Gastroesophageal sphincter (tissue), 4 donors: ENCODE results near the gene SLC25A44. TPM values are rescaled to one million over a fixed set of nuclear protein-coding genes. Genes with fewer than 3 reads are reported as not detected.

Experiments used
- ATAC-seq: fragments of 150-250 bp; one replicate; pipeline ENCODE4 v1.9.1; 2016; ENCODE audit warnings: mild to moderate bottlenecking, moderate library complexity
- H3K27ac ChIP-seq, 4 donors: fragments of 200-600 bp; sonication (generic) in 3 of 4; 1 replicate in 3 of 4; 2 replicates in 1 of 4; pipeline ENCODE4 v1.5.1; 2016 to 2019
- H3K27me3 ChIP-seq: fragments of 200-600 bp; sonication (generic); one replicate; pipeline ENCODE4 v1.5.1; 2019
- H3K36me3 ChIP-seq, 2 donors: fragments of 200-600 bp; sonication (generic); one replicate each; pipeline ENCODE4 v1.5.1; 2019; ENCODE audit warnings: control low read depth in 1 of 2
- H3K4me1 ChIP-seq, 3 donors: fragments of 200-600 bp; sonication (generic); 1 replicate in 2 of 3; 2 replicates in 1 of 3; pipeline ENCODE4 v1.5.1; 2016 to 2019; ENCODE audit warnings: control low read depth in 2 of 3
- H3K4me3 ChIP-seq, 2 donors: fragments of 200-600 bp; sonication (generic); one replicate each; pipeline ENCODE4 v1.5.1; 2019; ENCODE audit warnings: mild to moderate bottlenecking in 1 of 2, moderate library complexity in 1 of 2
- H3K9me3 ChIP-seq, 3 donors: fragments of 200-600 bp; sonication (generic); one replicate each; pipeline ENCODE4 v1.5.1; 2017 to 2019; ENCODE audit warnings: control low read depth in 2 of 3
- EP300 ChIP-seq: sonication (generic); formaldehyde crosslinking; IDR thresholded peaks from one replicate; pipeline ENCODE4 v1.6.1; 2017; ENCODE audit warnings: antibody characterized with exemption, mild to moderate bottlenecking
- POLR2A ChIP-seq, 2 donors: fragments of 450-650 bp; IDR thresholded peaks; one replicate each; pipeline ENCODE4 v1.6.1; 2017; ENCODE audit warnings: antibody characterized with exemption in 2 of 2, mild to moderate bottlenecking in 2 of 2, moderate library complexity in 1 of 2
- POLR2AphosphoS5 ChIP-seq: sonication (generic); formaldehyde crosslinking; IDR thresholded peaks from one replicate; pipeline ENCODE4 v1.6.1; 2017; ENCODE audit warnings: antibody characterized with exemption
- WGBS, 2 donors: methylation state at CpG; one replicate each; pipeline ENCODE4 v1.1.5; 2018; ENCODE audit warnings: low coverage in 1 of 2; 5-methylcytosine and 5-hydroxymethylcytosine counted together
- total RNA-seq, 4 donors: library from RNA; depleted of rRNA; stranded (reverse); fragments of >200 nt; gene quantifications; one replicate each; pipeline ENCODE4 v1.1.0, GENCODE V29; 2016
- TF ChIP-seq, protein P1 (sequence below), 4 experiments: fragments of 200-600 bp in 2 of 4; fragments of 450-650 bp in 2 of 4; sonication (generic) in 1 of 4; IDR thresholded peaks; one replicate each; pipeline ENCODE4 v1.5.1; 2017 to 2019; ENCODE audit warnings: antibody characterized with exemption in 4 of 4, mild to moderate bottlenecking in 2 of 4, moderate library complexity in 2 of 4

The SLC25A44 gene
- total RNA-seq, 4 donors from 2014 or later: 9.4 to 17.0 (median 12.7) TPM

DNA sequence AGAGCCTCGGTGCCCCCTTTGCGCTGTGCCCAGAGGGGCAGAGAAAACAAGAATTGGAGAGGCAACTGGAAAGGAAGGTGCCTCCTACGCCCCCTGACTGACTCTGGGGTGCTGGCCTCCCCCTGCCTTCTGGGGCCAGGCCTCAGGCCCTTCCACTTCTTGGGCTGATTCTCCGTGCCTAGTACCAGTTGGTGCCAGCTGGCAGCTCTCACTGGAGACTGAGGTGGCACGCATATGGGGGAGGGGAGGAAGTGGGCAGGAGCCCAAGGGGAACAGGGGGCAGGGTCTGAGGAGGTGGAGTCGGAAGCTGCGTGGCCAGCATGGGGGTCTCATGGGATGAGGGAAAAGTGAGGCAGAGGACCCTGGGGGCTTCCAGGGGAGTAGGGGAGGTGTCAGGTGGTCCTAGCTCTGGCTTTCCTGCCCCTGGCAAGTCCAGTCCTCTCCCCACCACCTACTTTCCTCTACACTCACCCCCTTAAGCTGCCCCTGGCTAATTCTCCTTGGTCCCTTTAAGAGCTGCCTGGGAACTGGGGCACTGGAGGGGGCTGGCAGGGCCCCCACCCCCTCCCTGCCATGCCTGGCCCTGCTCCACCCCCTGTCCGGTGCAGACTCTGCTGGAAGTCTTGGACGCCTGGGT lies 47.0 kb upstream of the SLC25A44 start:
- no peak for ATAC-seq
- no peak for TF ChIP-seq EP300
- no peak for TF ChIP-seq POLR2A (IDR thresholded peaks at IDR 0.05)
- TF ChIP-seq, protein P1, sequence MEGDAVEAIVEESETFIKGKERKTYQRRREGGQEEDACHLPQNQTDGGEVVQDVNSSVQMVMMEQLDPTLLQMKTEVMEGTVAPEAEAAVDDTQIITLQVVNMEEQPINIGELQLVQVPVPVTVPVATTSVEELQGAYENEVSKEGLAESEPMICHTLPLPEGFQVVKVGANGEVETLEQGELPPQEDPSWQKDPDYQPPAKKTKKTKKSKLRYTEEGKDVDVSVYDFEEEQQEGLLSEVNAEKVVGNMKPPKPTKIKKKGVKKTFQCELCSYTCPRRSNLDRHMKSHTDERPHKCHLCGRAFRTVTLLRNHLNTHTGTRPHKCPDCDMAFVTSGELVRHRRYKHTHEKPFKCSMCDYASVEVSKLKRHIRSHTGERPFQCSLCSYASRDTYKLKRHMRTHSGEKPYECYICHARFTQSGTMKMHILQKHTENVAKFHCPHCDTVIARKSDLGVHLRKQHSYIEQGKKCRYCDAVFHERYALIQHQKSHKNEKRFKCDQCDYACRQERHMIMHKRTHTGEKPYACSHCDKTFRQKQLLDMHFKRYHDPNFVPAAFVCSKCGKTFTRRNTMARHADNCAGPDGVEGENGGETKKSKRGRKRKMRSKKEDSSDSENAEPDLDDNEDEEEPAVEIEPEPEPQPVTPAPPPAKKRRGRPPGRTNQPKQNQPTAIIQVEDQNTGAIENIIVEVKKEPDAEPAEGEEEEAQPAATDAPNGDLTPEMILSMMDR (IDR thresholded peaks at IDR 0.05): no peak
- TF ChIP-seq POLR2AphosphoS5: no peak
- Histone ChIP-seq H3K27ac (peak overlapping the region in 1 of 4 donors; percentile 3), H3K4me3 (no peak overlapping the region), H3K4me1 (peaks cover 6 to 42% (median 14%) of the 10 kb centered on the region in 3 donors), H3K36me3 (no peaks in the 10 kb centered on the region), H3K27me3 (peaks cover 26% of the 10 kb centered on the region), H3K9me3 (no peaks in the 10 kb centered on the region)
- WGBS, 2 donors: 0% methylated on average over 2 of the region's 9 CpGs; no CpG with 5 or more reads in 1 of the 2 donors

DNA sequence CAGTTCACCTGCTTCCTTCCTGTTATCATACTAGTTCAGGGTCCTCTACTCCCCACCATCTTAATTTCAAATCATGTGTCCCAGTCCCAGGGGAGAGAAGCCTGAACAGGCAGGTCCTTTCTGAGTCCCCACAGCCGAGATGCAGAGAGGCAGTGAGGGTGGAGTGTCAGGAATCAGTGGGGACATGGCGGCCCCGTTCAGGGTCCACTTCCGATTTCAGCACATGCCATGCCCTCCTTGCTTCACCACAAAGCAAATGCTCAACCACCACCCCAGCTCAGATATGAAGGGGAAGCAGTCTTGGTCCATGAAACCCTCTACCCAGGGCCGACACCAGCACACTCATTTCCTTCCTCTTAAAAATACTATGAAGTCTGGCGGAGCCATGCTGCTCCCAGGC lies 45.7 kb upstream of the SLC25A44 start:
- 57 to 60% methylated on average over 1 to 3 of the region's 6 CpGs for WGBS, 2 donors
- H3K9me3 ChIP-seq: no peaks in the 10 kb centered on the region
- H3K4me3 ChIP-seq: no peak overlapping the region
- TF ChIP-seq, protein P1 (IDR thresholded peaks at IDR 0.05): no peak
- TF ChIP-seq POLR2AphosphoS5 (no peak), POLR2A (IDR thresholded peaks at IDR 0.05) (no peak)
- H3K27me3 ChIP-seq: peaks cover 38% of the 10 kb centered on the region
- H3K27ac ChIP-seq: no peak overlapping the region
- no peak for ATAC-seq
- H3K4me1 ChIP-seq: peaks cover 6 to 33% (median 14%) of the 10 kb centered on the region in 3 donors
- H3K36me3 ChIP-seq: no peaks in the 10 kb centered on the region

DNA sequence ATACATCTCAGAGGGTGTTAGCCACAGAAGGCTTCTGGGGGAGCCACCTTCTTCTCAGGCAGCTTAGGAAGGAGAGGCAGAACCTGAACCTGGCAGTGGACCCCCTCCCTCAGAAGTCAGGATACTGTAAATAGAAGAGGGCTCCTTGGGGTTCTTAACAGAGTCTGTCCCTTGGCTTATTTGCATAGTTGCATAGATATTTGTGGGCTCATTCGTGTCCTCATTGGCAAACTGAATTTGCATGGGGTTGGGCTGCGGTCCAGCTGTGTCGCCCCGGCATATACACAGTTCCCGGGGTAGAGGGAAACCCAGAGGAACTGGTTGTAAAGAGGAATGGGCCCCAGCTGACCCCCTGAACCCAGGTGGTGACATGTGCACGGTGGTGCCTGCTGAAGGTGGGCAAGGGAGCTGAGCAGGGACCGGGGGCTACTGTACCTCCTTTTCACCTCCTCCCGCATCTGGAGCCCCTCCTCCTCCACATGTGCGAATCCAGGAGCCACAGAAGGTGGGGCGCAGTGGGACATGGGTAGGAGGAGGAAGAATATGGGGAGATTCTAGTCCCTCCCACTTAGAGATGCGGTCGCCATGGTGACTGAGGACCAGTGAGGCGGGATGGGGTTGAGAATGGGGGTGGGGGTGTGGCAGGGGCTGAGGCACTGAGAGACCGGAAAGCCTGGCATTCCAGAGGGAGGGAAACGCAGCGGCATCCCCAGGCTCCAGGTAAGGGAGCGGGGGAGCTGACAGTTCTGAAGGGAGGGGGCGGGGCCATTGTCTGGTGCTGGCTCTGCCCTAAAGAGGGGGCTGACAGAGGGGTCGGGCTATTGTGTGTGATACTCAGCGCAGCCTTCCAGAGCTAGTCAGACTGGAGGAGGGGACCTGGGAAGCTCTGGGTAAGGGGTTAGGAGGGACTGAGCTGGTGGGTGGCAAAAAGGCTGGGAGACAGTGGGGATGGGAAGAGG lies 44.3 kb upstream of the SLC25A44 start:
- Histone ChIP-seq H3K36me3 (no peaks in the 10 kb centered on the region), H3K4me1 (peaks cover 6 to 23% (median 14%) of the 10 kb centered on the region in 3 donors), H3K4me3 (no peak overlapping the region), H3K27ac (no peak overlapping the region), H3K9me3 (no peaks in the 10 kb centered on the region), H3K27me3 (peaks cover 41% of the 10 kb centered on the region)
- WGBS, 2 donors: 3 to 33% methylated on average over 6 to 8 of the region's 20 CpGs
- ATAC-seq: no peak
- TF ChIP-seq POLR2A (IDR thresholded peaks at IDR 0.05): no peak
- TF ChIP-seq, protein P1 (IDR thresholded peaks at IDR 0.05): no peak
- TF ChIP-seq EP300: no peak
- TF ChIP-seq POLR2AphosphoS5: no peak

DNA sequence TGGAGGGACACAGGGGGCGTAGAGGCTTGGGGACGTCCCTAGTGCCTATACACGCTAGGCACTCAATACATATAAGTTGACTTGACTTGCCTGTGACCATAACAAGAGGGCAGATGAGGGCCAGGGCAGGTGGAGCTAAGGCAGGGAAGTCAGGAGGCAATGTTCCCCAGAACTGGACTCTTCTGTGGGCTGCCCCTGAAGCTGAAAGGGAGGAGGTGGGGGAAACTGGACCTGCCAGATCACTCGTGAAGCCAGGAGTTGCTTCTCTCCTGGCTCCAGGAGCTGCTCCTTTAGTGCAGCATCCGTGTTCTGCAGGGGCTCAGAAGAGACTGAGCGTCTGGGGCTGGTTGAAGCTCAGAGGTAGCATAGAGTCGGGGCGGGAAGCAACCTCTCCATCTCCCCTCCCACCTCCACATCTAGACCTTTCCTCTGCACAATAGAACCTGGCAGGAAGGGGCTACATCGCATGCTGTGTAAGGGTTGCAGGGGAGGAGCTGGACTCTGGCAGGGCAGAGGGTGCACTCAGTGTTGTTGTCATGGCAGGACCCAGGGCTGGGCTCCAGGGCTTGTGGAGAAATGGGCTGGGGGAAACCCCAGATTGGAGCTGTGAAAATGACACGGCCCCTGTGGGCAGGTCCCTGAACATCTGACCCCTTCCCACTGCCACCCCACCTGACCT lies 43.4 kb upstream of the SLC25A44 start:
- ATAC-seq: no peak
- TF ChIP-seq EP300 (no peak), POLR2A (IDR thresholded peaks at IDR 0.05) (no peak), POLR2AphosphoS5 (no peak)
- TF ChIP-seq, protein P1 (IDR thresholded peaks at IDR 0.05): no peak
- Histone ChIP-seq H3K36me3 (no peaks in the 10 kb centered on the region), H3K27me3 (peaks cover 41% of the 10 kb centered on the region), H3K9me3 (no peaks in the 10 kb centered on the region), H3K4me3 (no peak overlapping the region), H3K27ac (no peak overlapping the region), H3K4me1 (peaks cover 6 to 20% (median 14%) of the 10 kb centered on the region in 3 donors)
- WGBS, 2 donors: 11 to 23% methylated on average over 4 to 5 of the region's 10 CpGs
